Upper lobe of left lung (tissue), 4 donors: ENCODE measurements around the gene OLIG3.

Experiments used
- EP300 ChIP-seq, 4 donors: sonication (generic); formaldehyde crosslinking; IDR thresholded peaks; one replicate each; pipeline ENCODE4 v1.5.1; 2017; ENCODE audit warnings: antibody characterized with exemption in 4 of 4, control low read depth in 2 of 4
- POLR2A ChIP-seq, 4 donors: fragments of 450-650 bp; IDR thresholded peaks; one replicate each; pipeline ENCODE4 v1.5.1; 2016 to 2017; ENCODE audit warnings: antibody characterized with exemption in 4 of 4, mild to moderate bottlenecking in 2 of 4
- POLR2AphosphoS5 ChIP-seq, 2 donors: sonication (generic); formaldehyde crosslinking; IDR thresholded peaks; one replicate each; pipeline ENCODE4 v1.5.1; 2017; ENCODE audit warnings: antibody characterized with exemption in 2 of 2
- TF ChIP-seq, protein P1 (sequence below), 6 experiments: fragments of 450-650 bp in 4 of 6; fragments of 200-600 bp in 2 of 6; sonication (generic) in 2 of 6; IDR thresholded peaks; one replicate each; pipeline ENCODE4 v1.5.1; 2016 to 2019; ENCODE audit warnings: antibody characterized with exemption in 6 of 6

DNA sequence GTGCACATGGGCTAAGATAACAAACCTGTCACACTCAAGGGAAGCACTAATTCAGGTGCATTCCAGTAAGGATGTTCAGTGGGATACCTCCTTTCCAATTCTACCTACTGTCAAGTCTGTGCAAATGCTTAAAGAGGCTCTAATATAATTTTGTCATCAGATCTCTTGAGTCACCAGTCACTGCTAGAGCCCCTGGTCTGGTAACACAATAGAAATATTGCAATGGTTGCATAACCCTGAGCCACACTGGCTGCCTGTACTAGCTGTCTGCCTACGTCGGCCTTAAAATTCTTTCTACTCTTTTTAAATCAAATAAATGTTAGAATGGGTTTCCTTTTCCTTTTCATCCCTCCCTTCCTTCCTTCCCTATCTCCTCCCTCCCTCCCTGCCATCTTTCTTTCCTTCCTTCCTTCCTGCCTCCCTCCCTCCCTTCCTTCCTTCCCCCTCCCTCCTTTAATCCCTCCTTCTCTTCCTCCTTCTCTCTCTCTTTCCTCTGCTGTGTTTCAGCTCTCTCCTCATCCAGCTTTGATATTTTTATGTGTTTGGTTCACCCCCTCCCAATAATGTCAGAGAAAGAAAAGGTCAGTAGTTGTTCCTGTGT lies 28.1 kb upstream of the OLIG3 start:
- TF ChIP-seq, protein P1, sequence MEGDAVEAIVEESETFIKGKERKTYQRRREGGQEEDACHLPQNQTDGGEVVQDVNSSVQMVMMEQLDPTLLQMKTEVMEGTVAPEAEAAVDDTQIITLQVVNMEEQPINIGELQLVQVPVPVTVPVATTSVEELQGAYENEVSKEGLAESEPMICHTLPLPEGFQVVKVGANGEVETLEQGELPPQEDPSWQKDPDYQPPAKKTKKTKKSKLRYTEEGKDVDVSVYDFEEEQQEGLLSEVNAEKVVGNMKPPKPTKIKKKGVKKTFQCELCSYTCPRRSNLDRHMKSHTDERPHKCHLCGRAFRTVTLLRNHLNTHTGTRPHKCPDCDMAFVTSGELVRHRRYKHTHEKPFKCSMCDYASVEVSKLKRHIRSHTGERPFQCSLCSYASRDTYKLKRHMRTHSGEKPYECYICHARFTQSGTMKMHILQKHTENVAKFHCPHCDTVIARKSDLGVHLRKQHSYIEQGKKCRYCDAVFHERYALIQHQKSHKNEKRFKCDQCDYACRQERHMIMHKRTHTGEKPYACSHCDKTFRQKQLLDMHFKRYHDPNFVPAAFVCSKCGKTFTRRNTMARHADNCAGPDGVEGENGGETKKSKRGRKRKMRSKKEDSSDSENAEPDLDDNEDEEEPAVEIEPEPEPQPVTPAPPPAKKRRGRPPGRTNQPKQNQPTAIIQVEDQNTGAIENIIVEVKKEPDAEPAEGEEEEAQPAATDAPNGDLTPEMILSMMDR (IDR thresholded peaks at IDR 0.05) = no peak
- TF ChIP-seq POLR2A (IDR thresholded peaks at IDR 0.05) = no peak
- TF ChIP-seq POLR2AphosphoS5 (IDR thresholded peaks at IDR 0.05) = no peak
- TF ChIP-seq EP300 (IDR thresholded peaks at IDR 0.05) = no peak
